ENCODE results near the gene PRSS38. TPM values are rescaled to one million over a fixed set of nuclear protein-coding genes. Genes with fewer than 3 reads are reported as not detected.

Gene PRSS38
- total and polyA plus RNA-seq, 11 donors, result not detected

GRCh38 chr1:227788271-227789083, 27.0 kb upstream of the PRSS38 start:
- WGBS, 4 donors, result 3 to 5% (median 4%) methylated on average over 30 to 68 of the region's 68 CpGs
- intact Hi-C loops (cut with DNase I), result loop anchor here in 2 of 10 donors (1.0 to 5.0 kb wide), 2 partner anchors 51 to 156 kb away; partner anchors contain the start of genes JMJD4 (in 1 of the 2) and SNAP47 (in 1 of the 2)
- Histone ChIP-seq H3K27ac (peak overlapping the region in 8 of 12 donors; percentile 9 to 84 (median 40)), H3K4me3 (peak overlapping the region; percentile 14 to 78 (median 60)), H3K36me3 (no peaks in the 10 kb centered on the region), H3K9me3 (no peaks in the 10 kb centered on the region), H3K4me1 (peaks cover 4 to 28% (median 18%) of the 10 kb centered on the region in 12 donors), H3K27me3 (peaks cover 0 to 13% (median 0%) of the 10 kb centered on the region in 9 donors)
- TF ChIP-seq POLR2A (IDR thresholded peaks at IDR 0.05), result no peak
- TF ChIP-seq CTCF (IDR thresholded peaks at IDR 0.05), result no peak
- ATAC-seq, result peak; percentile 33 to 61 (median 56)
- peak in 3 of 5 donors; percentile 23 to 88 (median 54) for DNase-seq

- 67 to 79% (median 74%) methylated on average over 13 to 23 of the region's 23 CpGs for WGBS, 4 donors
- ATAC-seq (no peak), DNase-seq (peak in 2 of 5 donors; percentile 17 to 19)
- H3K4me3 ChIP-seq, result peak overlapping the region in 7 of 12 donors; percentile 53 to 78 (median 66)
- H3K9me3 ChIP-seq, result no peaks in the 10 kb centered on the region
- peaks cover 4 to 35% (median 22%) of the 10 kb centered on the region in 12 donors for H3K4me1 ChIP-seq
- TF ChIP-seq CTCF (IDR thresholded peaks at IDR 0.05) (no peak), POLR2A (IDR thresholded peaks at IDR 0.05) (no peak)
- no peaks in the 10 kb centered on the region for H3K36me3 ChIP-seq
- intact Hi-C loops (cut with DNase I), result loop anchor here in 1 of 10 donors (5.0 kb wide), 1 partner anchor 52 kb away; the partner anchor contains the start of genes JMJD4 and SNAP47
- peak overlapping the region in 3 of 12 donors; percentile 61 to 84 (median 71) for H3K27ac ChIP-seq
- H3K27me3 ChIP-seq, result peaks cover 0 to 13% (median 0%) of the 10 kb centered on the region in 9 donors
Measured at GRCh38 chr1:227789084-227790033, 26.1 kb upstream of the PRSS38 start.

GRCh38 chr1:227790034-227790400, 25.5 kb upstream of the PRSS38 start:
- DNase-seq, result no peak
- TF ChIP-seq CTCF (IDR thresholded peaks at IDR 0.05), result no peak
- Histone ChIP-seq H3K9me3 (no peaks in the 10 kb centered on the region), H3K4me3 (no peak overlapping the region), H3K27ac (peak overlapping the region in 1 of 12 donors; percentile 84), H3K36me3 (no peaks in the 10 kb centered on the region), H3K4me1 (peaks cover 4 to 41% (median 27%) of the 10 kb centered on the region in 12 donors), H3K27me3 (peaks cover 0 to 13% (median 0%) of the 10 kb centered on the region in 9 donors)
- 88 to 92% (median 89%) methylated on average over 2 of the region's 2 CpGs for WGBS, 4 donors
- intact Hi-C loops (cut with DNase I), result no loop called here
- no peak for ATAC-seq
